ENCODE data around the gene PSMA6.

DNA sequence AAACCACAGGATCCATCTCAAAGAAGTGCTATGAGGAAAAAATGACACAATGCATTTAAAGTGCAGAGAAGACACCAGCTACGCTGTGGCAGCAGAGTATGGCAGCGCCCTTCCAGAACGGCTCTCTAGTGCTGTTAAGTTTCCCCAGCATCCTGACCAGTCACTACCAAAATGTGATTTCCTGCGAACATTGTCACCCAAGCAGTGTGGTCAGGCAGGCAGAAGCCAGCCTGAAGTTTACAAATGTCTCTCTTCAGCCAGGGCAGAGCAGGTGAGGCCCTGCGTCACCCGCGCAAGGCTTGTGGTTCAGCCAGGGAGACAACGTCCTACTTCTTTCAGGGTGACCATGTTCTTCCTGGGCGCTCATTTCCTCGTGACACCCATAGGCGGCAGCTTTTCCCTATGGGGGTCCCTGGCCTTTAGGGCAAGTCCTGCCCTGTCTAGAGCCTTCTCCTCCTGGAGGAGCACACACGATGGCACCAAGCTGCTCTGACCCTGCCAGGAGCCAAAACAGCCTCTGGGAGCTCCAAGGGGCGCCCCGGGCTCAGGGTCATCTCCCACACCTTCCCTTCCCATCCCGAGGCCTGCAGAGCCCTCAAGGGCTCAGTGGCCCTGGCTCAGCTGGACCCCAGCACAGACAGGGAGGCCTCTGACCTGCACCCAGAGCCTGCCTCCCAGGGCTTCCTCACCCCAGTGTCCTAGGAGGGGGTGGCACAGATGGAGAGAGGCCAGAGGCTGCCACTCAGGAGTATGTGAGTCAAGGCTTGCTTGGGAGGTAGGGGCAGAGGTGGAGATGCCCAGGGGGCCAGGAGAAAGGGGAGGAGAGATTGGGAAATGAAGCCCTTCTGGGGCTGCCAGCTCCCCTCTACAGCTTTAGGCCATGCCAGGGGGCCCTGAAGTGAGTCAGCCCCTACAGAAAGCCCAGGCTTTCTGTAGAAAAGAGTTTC lies 41.9 kb downstream of the PSMA6 start:
- TF ChIP-seq, protein P1, sequence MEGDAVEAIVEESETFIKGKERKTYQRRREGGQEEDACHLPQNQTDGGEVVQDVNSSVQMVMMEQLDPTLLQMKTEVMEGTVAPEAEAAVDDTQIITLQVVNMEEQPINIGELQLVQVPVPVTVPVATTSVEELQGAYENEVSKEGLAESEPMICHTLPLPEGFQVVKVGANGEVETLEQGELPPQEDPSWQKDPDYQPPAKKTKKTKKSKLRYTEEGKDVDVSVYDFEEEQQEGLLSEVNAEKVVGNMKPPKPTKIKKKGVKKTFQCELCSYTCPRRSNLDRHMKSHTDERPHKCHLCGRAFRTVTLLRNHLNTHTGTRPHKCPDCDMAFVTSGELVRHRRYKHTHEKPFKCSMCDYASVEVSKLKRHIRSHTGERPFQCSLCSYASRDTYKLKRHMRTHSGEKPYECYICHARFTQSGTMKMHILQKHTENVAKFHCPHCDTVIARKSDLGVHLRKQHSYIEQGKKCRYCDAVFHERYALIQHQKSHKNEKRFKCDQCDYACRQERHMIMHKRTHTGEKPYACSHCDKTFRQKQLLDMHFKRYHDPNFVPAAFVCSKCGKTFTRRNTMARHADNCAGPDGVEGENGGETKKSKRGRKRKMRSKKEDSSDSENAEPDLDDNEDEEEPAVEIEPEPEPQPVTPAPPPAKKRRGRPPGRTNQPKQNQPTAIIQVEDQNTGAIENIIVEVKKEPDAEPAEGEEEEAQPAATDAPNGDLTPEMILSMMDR (IDR thresholded peaks at IDR 0.05; ENCODE audit: low read depth, low read length), result peak; percentile 8
- no peak for TF ChIP-seq POLR2A (IDR thresholded peaks at IDR 0.05; ENCODE audit: extremely low read depth, insufficient read length)

All from NB4 (cell line).